ENCODE data around the gene COPG1.

The COPG1 gene

DNA sequence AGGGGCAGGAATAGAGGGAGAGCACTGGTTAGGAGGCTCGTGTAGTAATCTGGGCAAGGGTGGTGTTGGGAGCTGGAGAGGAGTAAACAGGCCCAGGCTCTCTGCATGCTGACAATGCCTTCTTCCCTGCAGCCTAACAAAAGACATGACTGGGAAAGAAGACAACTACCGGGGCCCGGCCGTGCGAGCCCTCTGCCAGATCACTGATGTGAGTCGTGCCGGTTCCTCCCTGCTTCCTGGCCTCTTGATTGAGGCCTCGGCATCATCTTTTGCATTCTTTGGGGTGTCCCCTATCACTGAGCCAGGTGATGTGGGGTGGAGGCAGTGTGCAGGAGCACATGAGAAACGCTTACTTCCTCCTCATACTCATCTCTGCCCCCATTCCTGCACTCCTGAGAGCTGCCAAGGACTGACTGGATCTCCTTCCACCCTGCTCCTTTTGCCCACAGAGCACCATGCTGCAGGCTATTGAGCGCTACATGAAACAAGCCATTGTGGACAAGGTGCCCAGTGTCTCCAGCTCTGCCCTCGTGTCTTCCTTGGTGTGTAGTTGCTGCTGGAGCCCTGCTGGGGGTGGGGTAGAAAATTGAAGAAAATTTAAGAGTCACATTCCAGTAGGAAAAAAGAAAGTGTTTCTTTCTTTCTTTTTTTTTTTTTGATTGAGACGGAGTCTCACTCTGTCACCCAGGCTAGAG lies 5.3 kb downstream of the COPG1 start:
- DNase-seq (ENCODE audit: low read depth): no peak
- in situ Hi-C loops (cut with HindIII; ENCODE audit: low sequenced_read_pairs): loop anchor here (10.0 kb wide), 1 partner anchor 240 kb away; no protein-coding TSS in a partner anchor
- no peak overlapping the region for H3K4me3 ChIP-seq (ENCODE audit: low read depth, low read length)
- TF ChIP-seq, protein P1, sequence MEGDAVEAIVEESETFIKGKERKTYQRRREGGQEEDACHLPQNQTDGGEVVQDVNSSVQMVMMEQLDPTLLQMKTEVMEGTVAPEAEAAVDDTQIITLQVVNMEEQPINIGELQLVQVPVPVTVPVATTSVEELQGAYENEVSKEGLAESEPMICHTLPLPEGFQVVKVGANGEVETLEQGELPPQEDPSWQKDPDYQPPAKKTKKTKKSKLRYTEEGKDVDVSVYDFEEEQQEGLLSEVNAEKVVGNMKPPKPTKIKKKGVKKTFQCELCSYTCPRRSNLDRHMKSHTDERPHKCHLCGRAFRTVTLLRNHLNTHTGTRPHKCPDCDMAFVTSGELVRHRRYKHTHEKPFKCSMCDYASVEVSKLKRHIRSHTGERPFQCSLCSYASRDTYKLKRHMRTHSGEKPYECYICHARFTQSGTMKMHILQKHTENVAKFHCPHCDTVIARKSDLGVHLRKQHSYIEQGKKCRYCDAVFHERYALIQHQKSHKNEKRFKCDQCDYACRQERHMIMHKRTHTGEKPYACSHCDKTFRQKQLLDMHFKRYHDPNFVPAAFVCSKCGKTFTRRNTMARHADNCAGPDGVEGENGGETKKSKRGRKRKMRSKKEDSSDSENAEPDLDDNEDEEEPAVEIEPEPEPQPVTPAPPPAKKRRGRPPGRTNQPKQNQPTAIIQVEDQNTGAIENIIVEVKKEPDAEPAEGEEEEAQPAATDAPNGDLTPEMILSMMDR (IDR thresholded peaks at IDR 0.05; ENCODE audit: low read depth, low read length, missing control alignments): no peak

DNA sequence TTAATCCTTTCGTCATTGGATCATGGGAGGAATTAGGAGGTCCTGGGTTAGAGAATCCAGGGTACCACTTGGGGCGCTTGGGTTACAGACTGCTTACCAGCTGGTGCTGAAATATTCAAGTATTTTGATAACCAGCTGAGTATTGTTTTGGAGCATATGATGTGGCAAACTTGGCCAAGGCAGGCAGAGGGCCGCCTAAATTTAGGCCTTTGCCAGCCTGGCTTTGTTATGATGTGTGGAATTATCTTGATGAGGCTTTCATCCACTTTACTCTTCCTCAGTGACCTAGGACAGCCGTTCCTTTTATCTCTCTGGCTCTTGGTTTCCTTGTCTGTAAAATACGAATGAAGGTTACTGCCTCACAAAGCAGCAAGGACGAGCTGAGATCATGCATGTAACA lies 6.9 kb downstream of the COPG1 start:
- DNase-seq (ENCODE audit: low read depth): no peak
- in situ Hi-C loops (cut with HindIII; ENCODE audit: low sequenced_read_pairs): loop anchor here (10.0 kb wide), 1 partner anchor 241 kb away; no protein-coding TSS in a partner anchor
- H3K4me3 ChIP-seq (ENCODE audit: low read depth, low read length): no peak overlapping the region
- TF ChIP-seq, protein P1 (IDR thresholded peaks at IDR 0.05; ENCODE audit: low read depth, low read length, missing control alignments): no peak

DNA sequence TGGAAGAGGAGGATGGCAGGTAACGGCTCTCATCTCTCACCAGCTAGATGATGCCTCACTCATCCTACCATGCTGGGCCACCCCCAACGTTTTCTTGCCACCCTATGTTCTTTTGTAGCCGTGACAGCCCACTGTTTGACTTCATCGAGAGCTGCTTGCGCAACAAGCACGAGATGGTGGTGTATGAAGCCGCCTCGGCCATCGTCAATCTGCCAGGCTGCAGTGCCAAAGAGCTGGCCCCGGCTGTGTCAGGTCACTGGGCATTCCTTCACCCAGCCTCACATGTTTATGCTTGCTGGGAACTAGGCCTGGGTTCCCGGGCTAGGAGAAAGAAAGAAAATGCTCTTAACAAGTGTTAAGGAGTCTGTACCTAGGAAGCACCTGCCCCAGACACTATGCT lies 8.2 kb downstream of the COPG1 start:
- TF ChIP-seq, protein P1 (IDR thresholded peaks at IDR 0.05; ENCODE audit: low read depth, low read length, missing control alignments): no peak
- no peak for DNase-seq (ENCODE audit: low read depth)
- in situ Hi-C loops (cut with HindIII; ENCODE audit: low sequenced_read_pairs): loop anchor here (10.0 kb wide), 1 partner anchor 243 kb away; no protein-coding TSS in a partner anchor
- H3K4me3 ChIP-seq (ENCODE audit: low read depth, low read length): no peak overlapping the region

DNA sequence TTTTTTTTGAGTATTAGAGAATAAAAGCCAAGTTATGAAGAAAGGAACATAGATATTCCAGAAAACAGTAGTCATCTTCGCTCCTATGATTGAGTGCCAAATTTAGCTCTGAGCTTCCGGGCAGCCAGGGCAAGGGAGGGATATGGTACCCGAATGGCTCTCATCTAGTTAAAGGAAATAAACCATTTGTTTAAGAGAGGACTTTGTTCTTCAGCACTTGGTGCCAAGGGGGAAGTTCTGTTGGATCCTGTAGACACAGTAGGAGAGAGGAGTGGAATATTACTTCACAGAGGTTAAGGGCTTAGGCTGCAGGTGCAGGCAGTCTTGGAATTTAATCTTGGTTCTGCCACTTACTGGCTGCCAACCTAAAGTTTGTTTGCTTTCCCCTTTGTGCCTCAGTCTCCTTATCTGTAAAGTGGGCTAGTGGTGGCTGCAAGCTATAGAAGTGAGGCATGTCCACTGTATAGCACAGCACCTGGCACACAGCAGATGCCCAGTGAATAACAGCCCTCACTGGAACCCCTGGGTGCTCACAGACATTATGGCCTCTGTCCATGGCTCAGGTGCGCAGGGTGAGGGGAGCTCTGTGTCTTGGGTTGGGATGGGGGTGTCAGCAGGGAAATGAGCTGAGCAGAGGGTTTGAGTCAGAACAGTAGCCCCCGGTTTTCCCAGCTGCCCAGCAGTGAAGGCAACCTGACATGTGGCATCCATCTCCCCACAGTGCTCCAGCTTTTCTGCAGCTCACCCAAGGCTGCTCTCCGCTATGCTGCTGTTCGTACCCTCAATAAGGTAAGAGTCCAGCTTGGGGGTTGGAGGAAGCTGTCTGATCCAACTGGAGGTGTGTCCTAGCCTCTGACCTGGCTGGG lies 10.4 kb downstream of the COPG1 start:
- H3K4me3 ChIP-seq (ENCODE audit: low read depth, low read length): no peak overlapping the region
- in situ Hi-C loops (cut with HindIII; ENCODE audit: low sequenced_read_pairs): loop anchor here (10.0 kb wide), 1 partner anchor 245 kb away; no protein-coding TSS in a partner anchor
- TF ChIP-seq, protein P1 (IDR thresholded peaks at IDR 0.05; ENCODE audit: low read depth, low read length, missing control alignments): no peak
- no peak for DNase-seq (ENCODE audit: low read depth)

DNA sequence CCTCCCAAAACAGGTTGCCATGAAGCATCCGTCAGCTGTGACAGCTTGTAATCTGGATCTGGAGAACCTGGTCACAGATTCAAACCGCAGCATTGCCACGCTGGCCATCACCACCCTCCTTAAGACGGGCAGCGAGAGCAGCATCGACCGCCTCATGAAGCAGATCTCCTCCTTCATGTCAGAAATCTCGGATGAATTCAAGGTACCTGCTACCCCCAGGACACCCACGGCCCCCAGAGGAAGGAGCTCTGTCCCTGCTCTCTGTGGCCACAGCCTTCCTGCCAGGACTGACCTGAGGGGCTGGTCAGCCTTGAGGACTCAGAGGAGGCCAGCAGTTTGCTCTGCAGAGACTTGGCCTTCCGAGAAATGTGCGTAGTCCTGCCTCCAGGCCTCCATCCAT lies 11.2 kb downstream of the COPG1 start:
- in situ Hi-C loops (cut with HindIII; ENCODE audit: low sequenced_read_pairs): no loop called here
- DNase-seq (ENCODE audit: low read depth): no peak
- no peak overlapping the region for H3K4me3 ChIP-seq (ENCODE audit: low read depth, low read length)
- TF ChIP-seq, protein P1 (IDR thresholded peaks at IDR 0.05; ENCODE audit: low read depth, low read length, missing control alignments): no peak

DNA sequence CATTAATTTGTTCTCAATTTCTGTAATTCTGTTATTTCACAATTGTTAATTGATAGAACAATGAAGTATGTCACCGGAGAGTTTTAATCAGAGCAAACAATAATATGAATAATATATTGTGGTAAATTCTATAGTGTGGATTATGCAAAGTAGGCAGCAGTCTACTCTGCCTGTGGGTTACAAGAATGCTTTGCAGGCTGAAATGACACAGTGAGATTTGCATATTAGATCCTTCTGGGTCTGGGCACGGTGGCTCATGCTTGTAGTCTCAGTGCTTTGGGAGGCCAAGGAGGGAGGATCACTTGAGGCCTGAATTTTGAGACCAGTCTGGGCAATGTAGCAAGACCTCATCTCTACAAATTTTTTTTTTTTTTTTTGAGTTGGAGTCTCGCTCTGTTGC lies 12.5 kb downstream of the COPG1 start:
- DNase-seq (ENCODE audit: low read depth): no peak
- no peak overlapping the region for H3K4me3 ChIP-seq (ENCODE audit: low read depth, low read length)
- in situ Hi-C loops (cut with HindIII; ENCODE audit: low sequenced_read_pairs): no loop called here
- TF ChIP-seq, protein P1 (IDR thresholded peaks at IDR 0.05; ENCODE audit: low read depth, low read length, missing control alignments): no peak

All from astrocyte of the cerebellum (primary cell).